ENCODE results near the gene SFTPA1. TPM values are rescaled to one million over a fixed set of nuclear protein-coding genes. Genes with fewer than 3 reads are reported as not detected.
"Not testable (repeated sequence)": the region's sequence is repeated elsewhere in the genome, so short reads cannot be mapped to it uniquely, and the experiment has no call there.

Gene SFTPA1
- total RNA-seq (not detected in 2 replicates), polyA plus RNA-seq (not detected in 2 replicates)

GRCh38 chr10:79610601-79611191, at the start of gene SFTPA1:
Gene SFTPA1, plus strand, starts transcription at chr10:79610939. Its CDS starts 887 bp downstream, at chr10:79611826.
- Histone ChIP-seq H3K4me3 (no peak within 1 kb of the TSS), H3K4me1 (ENCODE audit: low read depth) (no peaks in the 10 kb centered on the region), H3K27ac (no peak within 1 kb of the TSS), H3K9me3 (ENCODE audit: low read depth) (no peaks in the 10 kb centered on the region), H3K36me3 (no peaks in the 10 kb centered on the region), H3K27me3 (peaks cover 3% of the 10 kb centered on the region)
- TF ChIP-seq CTCF (IDR thresholded peaks at IDR 0.05; ENCODE audit: low read depth, low read length) = no peak
- no peak for DNase-seq (ENCODE audit: low read depth in 1 of 2, low spot score in 1 of 2)

GRCh38 chr10:79561257-79561656, 49.5 kb upstream of the SFTPA1 start:
- H3K9me3 ChIP-seq (ENCODE audit: low read depth) = no peaks in the 10 kb centered on the region
- no peaks in the 10 kb centered on the region for H3K4me1 ChIP-seq (ENCODE audit: low read depth)
- no peak for DNase-seq (ENCODE audit: low read depth in 1 of 2, low spot score in 1 of 2)
- H3K4me3 ChIP-seq = no peak overlapping the region
- H3K27ac ChIP-seq = no peak overlapping the region
- no peaks in the 10 kb centered on the region for H3K36me3 ChIP-seq
- H3K27me3 ChIP-seq = peaks cover 13% of the 10 kb centered on the region
- no peak for TF ChIP-seq CTCF (IDR thresholded peaks at IDR 0.05; ENCODE audit: low read depth, low read length)

GRCh38 chr10:79562135-79562756, 48.5 kb upstream of the SFTPA1 start:
- no peak overlapping the region for H3K4me3 ChIP-seq
- H3K4me1 ChIP-seq (ENCODE audit: low read depth) = no peaks in the 10 kb centered on the region
- DNase-seq (ENCODE audit: low read depth in 1 of 2, low spot score in 1 of 2) = peak; percentile 68 to 76
- H3K27ac ChIP-seq = no peak overlapping the region
- peaks cover 8% of the 10 kb centered on the region for H3K27me3 ChIP-seq
- H3K9me3 ChIP-seq (ENCODE audit: low read depth) = no peaks in the 10 kb centered on the region
- no peaks in the 10 kb centered on the region for H3K36me3 ChIP-seq
- peak; percentile 94 for TF ChIP-seq CTCF (IDR thresholded peaks at IDR 0.05; ENCODE audit: low read depth, low read length)

- Histone ChIP-seq H3K36me3 (no peaks in the 10 kb centered on the region), H3K27me3 (peaks cover 8% of the 10 kb centered on the region), H3K4me3 (no peak overlapping the region), H3K4me1 (ENCODE audit: low read depth) (no peaks in the 10 kb centered on the region), H3K9me3 (ENCODE audit: low read depth) (no peaks in the 10 kb centered on the region), H3K27ac (no peak overlapping the region)
- no peak for TF ChIP-seq CTCF (IDR thresholded peaks at IDR 0.05; ENCODE audit: low read depth, low read length)
- no peak for DNase-seq (ENCODE audit: low read depth in 1 of 2, low spot score in 1 of 2)
Measured at GRCh38 chr10:79563426-79563825, 47.3 kb upstream of the SFTPA1 start.

GRCh38 chr10:79570624-79571023, 40.1 kb upstream of the SFTPA1 start:
- not testable (repeated sequence) for H3K4me1 ChIP-seq (ENCODE audit: low read depth); DNase-seq (ENCODE audit: low read depth in 1 of 2, low spot score in 1 of 2); H3K27ac ChIP-seq; H3K27me3 ChIP-seq; H3K36me3 ChIP-seq; H3K9me3 ChIP-seq (ENCODE audit: low read depth); H3K4me3 ChIP-seq

GRCh38 chr10:79579361-79579760, 31.4 kb upstream of the SFTPA1 start:
- Histone ChIP-seq H3K4me1 (ENCODE audit: low read depth) (no peaks in the 10 kb centered on the region), H3K9me3 (ENCODE audit: low read depth) (no peaks in the 10 kb centered on the region), H3K4me3 (no peak overlapping the region), H3K27ac (no peak overlapping the region), H3K36me3 (no peaks in the 10 kb centered on the region), H3K27me3 (no peaks in the 10 kb centered on the region)
- no peak for DNase-seq (ENCODE audit: low read depth in 1 of 2, low spot score in 1 of 2)
- TF ChIP-seq CTCF (IDR thresholded peaks at IDR 0.05; ENCODE audit: low read depth, low read length) = no peak

Measured in cardiac muscle cell (in vitro differentiated cells and primary cell).